Ramos (cell line): ENCODE data around the gene SERPINB7.

ENCODE experiments used
- in situ Hi-C: fragments of 300-500 bp; cut with MboI; formaldehyde crosslinking; loops from one replicate; pipeline ENCODE4 v1.14.3; 2022; ENCODE audit warnings: low sequenced_read_pairs; ENCODE audit not compliant: unreplicated experiment

Gene SERPINB7

GRCh38 chr18:63836456-63836855, 61.2 kb downstream of the SERPINB7 start:
- in situ Hi-C loops = no loop called here

GRCh38 chr18:63837590-63837989, 62.4 kb downstream of the SERPINB7 start:
- in situ Hi-C loops = no loop called here

- in situ Hi-C loops = no loop called here
Measured at GRCh38 chr18:63843008-63843407, 67.8 kb downstream of the SERPINB7 start.

- in situ Hi-C loops = no loop called here
Measured at GRCh38 chr18:63844254-63844653, 69.0 kb downstream of the SERPINB7 start.

- in situ Hi-C loops = no loop called here
Measured at GRCh38 chr18:63848159-63848558, 72.9 kb downstream of the SERPINB7 start.

GRCh38 chr18:63850020-63850419, 74.8 kb downstream of the SERPINB7 start:
- in situ Hi-C loops = no loop called here

- in situ Hi-C loops = no loop called here
Measured at GRCh38 chr18:63850636-63851035, 75.4 kb downstream of the SERPINB7 start.
